HFFc6 (cell line): ENCODE results near the gene HDAC9. TPM values are rescaled to one million over a fixed set of nuclear protein-coding genes. Genes with fewer than 3 reads are reported as not detected.
A peak's percentile ranks its signal among the peaks of the same experiment; 100 is the strongest.

ENCODE experiments used
- DNase-seq: peaks from one replicate; pipeline ENCODE4 v3.0.0-alpha.2; 2018
- H3K27ac Mint-ChIP-seq: 2 replicates; pipeline ENCODE4 v1.8.0; 2020; ENCODE audit warnings: mild to moderate bottlenecking, mixed read lengths
- H3K27me3 Mint-ChIP-seq: 2 replicates; pipeline ENCODE4 v1.8.0; 2021; ENCODE audit warnings: mild to moderate bottlenecking, moderate library complexity, mixed read lengths; ENCODE audit not compliant: insufficient read depth
- H3K36me3 Mint-ChIP-seq: 2 replicates; pipeline ENCODE4 v1.8.0; 2021; ENCODE audit warnings: low read depth, mixed read lengths
- H3K4me1 Mint-ChIP-seq: 2 replicates; pipeline ENCODE4 v1.8.0; 2020; ENCODE audit warnings: low read depth, mixed read lengths
- H3K4me3 Mint-ChIP-seq: 2 replicates; pipeline ENCODE4 v1.8.0; 2020; ENCODE audit warnings: mild to moderate bottlenecking, moderate library complexity, mixed read lengths
- H3K9me3 Mint-ChIP-seq: 2 replicates; pipeline ENCODE4 v1.8.0; 2020; ENCODE audit warnings: mild to moderate bottlenecking, mixed read lengths
- total RNA-seq, 6 experiments: library from RNA; stranded (reverse); fragmentation: NEBNext Ultra II Directional; extraction: Animal tissue kit (Norgen Biotek cat#: 25700); gene quantifications; 2 replicates in 1 of 6; 3 replicates in 5 of 6; pipeline ENCODE4 v1.2.3, GENCODE V29; 2021
- TF ChIP-seq, protein P1 (sequence below): fragments of 200-600 bp; sonication (generic); IDR thresholded peaks from 2 replicates; pipeline ENCODE4 v1.5.0; 2021; ENCODE audit warnings: antibody characterized with exemption, mild to moderate bottlenecking

HDAC9 gene
- total RNA-seq, 6 experiments from 2014 or later = 11.5 to 29.2 (median 13.2) TPM

DNA sequence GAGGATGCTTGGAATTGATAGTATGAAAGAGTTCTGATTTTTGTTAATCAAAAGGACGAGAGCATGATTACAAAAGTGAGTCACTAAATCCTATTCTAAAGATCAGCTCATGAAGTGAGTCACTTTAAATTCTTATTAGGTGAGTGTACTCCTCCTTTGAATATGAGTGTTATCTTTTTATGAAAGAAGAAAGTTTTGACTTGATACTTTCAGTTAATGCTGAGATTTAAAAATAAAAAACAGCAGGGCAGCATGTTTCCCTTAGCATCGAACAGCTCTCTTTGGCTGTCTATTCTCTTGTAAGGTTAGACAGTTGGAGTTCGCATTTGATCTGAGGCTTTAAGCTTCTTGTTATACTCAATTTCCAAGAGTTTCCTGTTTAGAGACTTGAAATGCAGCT is 399.9 kb downstream of the HDAC9 start:
- H3K4me3 Mint-ChIP-seq = no peak overlapping the region
- H3K27ac Mint-ChIP-seq = no peak overlapping the region
- TF ChIP-seq, protein P1, sequence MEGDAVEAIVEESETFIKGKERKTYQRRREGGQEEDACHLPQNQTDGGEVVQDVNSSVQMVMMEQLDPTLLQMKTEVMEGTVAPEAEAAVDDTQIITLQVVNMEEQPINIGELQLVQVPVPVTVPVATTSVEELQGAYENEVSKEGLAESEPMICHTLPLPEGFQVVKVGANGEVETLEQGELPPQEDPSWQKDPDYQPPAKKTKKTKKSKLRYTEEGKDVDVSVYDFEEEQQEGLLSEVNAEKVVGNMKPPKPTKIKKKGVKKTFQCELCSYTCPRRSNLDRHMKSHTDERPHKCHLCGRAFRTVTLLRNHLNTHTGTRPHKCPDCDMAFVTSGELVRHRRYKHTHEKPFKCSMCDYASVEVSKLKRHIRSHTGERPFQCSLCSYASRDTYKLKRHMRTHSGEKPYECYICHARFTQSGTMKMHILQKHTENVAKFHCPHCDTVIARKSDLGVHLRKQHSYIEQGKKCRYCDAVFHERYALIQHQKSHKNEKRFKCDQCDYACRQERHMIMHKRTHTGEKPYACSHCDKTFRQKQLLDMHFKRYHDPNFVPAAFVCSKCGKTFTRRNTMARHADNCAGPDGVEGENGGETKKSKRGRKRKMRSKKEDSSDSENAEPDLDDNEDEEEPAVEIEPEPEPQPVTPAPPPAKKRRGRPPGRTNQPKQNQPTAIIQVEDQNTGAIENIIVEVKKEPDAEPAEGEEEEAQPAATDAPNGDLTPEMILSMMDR = no peak
- H3K36me3 Mint-ChIP-seq = no peaks in the 10 kb centered on the region
- no peaks in the 10 kb centered on the region for H3K27me3 Mint-ChIP-seq
- H3K9me3 Mint-ChIP-seq = no peaks in the 10 kb centered on the region
- peaks cover 15% of the 10 kb centered on the region for H3K4me1 Mint-ChIP-seq
- peak; percentile 67 for DNase-seq

DNA sequence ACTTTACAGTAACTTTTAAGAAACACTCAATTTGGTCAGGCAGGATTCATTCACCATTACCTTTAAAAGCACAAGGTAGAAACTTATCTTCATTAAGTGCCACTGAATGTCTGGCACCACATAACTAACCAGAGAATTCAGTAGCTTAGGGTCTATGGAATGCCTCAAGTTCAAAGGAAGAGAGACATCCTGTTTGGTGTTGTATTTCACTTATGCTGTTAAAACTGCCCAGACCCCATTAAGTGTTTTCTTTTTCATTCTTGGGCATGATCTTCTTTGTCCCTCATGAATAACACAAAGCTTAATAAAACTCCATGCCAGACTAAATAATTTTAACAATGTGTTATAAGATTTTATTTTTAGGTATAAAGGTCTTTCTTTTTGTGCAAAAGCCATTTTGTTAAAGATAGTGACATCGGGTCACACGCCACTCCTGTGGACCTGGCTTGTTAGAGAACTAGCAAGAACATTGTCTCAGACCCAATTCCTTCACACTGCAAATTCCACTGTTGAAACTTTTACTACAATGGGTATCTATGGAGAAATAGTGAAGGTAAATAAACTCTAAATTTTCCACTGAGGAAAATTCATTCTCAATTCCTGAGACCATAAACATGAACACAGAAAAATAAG is 400.9 kb downstream of the HDAC9 start:
- Mint-ChIP-seq H3K27ac (0 out of 2 replicates have a peak overlapping the region, but pooled peaks have one; percentile 29), H3K4me1 (peaks cover 15% of the 10 kb centered on the region), H3K36me3 (no peaks in the 10 kb centered on the region), H3K27me3 (no peaks in the 10 kb centered on the region), H3K9me3 (no peaks in the 10 kb centered on the region), H3K4me3 (no peak overlapping the region)
- no peak for DNase-seq
- TF ChIP-seq, protein P1 = no peak

DNA sequence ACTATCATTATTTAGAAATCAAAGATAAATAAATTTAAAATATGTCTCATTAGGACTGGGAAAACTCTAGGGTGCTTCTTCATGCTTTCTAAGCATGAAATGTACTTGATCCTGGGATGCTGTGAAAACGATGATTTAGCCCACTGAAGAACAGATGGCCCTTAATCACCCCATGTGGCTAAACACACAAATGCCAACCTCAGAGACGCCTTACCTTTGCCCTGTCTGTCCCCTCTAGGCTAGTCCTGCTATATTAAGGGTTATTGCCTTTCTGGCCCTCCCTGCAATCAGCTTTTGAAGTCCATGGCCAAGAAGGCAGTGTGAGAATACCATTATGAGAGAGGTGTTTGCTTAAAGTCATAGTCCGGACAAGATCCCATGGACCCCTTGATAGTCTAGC is 404.7 kb downstream of the HDAC9 start:
- no peaks in the 10 kb centered on the region for H3K27me3 Mint-ChIP-seq
- H3K36me3 Mint-ChIP-seq = no peaks in the 10 kb centered on the region
- no peak for DNase-seq
- no peak overlapping the region for H3K27ac Mint-ChIP-seq
- peaks cover 22% of the 10 kb centered on the region for H3K4me1 Mint-ChIP-seq
- H3K4me3 Mint-ChIP-seq = no peak overlapping the region
- H3K9me3 Mint-ChIP-seq = no peaks in the 10 kb centered on the region
- TF ChIP-seq, protein P1 = no peak

DNA sequence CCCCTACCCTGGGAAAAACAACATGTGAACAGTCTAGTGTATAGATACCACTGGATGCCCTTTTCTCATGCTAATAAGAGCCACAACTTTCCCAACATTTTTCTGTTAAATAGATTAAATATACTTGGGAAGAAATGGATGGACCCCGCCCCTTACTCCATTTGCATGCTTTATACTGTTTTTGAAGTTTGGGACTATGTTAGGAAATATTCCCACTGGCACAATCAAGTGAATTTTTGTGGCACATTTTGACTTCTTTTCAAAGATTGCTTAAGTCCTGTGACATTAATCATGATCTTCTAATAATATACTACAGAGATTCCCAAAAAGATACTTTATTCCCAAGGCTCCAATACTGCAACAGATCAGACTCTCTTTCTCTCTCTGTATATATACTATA is 405.3 kb downstream of the HDAC9 start:
- Mint-ChIP-seq H3K4me1 (peaks cover 22% of the 10 kb centered on the region), H3K27me3 (no peaks in the 10 kb centered on the region)
- no peak for DNase-seq

DNA sequence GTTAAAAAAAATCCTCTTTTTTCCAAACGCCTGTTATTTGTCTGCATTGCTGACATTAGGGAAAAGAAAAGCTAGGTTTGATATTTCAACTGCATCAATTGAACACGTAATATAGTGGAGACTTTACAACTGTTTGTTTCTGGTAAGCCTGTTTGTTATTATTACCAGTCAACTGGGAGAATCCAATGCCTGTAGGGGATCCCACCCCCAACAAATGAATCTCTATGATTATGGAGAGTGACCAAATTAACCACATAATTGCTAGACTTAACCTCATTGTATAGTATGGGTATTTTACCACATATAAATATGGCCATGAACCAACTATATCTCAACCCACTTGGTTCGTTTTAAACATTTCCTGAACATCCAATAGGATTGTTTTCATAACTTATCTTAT is 405.8 kb downstream of the HDAC9 start:
- no peaks in the 10 kb centered on the region for H3K9me3 Mint-ChIP-seq
- TF ChIP-seq, protein P1 = no peak
- no peak overlapping the region for H3K27ac Mint-ChIP-seq

More for the DNA sequence above, 405.3 kb downstream of the HDAC9 start:
- no peak overlapping the region for H3K4me3 Mint-ChIP-seq
- H3K36me3 Mint-ChIP-seq = no peaks in the 10 kb centered on the region
- H3K9me3 Mint-ChIP-seq = no peaks in the 10 kb centered on the region
- H3K27ac Mint-ChIP-seq = no peak overlapping the region
- TF ChIP-seq, protein P1 = no peak

More for the DNA sequence above, 405.8 kb downstream of the HDAC9 start:
- Mint-ChIP-seq H3K4me1 (peaks cover 22% of the 10 kb centered on the region), H3K27me3 (no peaks in the 10 kb centered on the region), H3K36me3 (no peaks in the 10 kb centered on the region), H3K4me3 (no peak overlapping the region)
- no peak for DNase-seq
